ENCODE data around the gene FAM151B. TPM values are rescaled to one million over a fixed set of nuclear protein-coding genes. Genes with fewer than 3 reads are reported as not detected.
A peak's percentile ranks its signal among the peaks of the same experiment; 100 is the strongest.
"Not testable (repeated sequence)": the region's sequence is repeated elsewhere in the genome, so short reads cannot be mapped to it uniquely, and the experiment has no call there.

FAM151B gene, protein sequence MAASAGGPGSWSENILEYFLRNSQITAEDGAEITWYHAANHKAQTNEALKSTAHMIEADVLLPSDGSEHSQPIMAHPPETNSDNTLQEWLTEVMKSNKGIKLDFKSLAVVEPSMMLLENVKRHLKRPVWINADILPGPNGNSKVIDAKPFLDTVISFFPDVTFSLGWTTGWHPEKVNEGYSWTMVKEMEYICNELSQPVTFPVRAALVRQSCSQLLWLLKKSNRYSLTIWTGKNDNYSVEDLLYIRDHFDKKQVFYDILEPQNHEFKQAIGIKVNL
- total RNA-seq: 5.6 TPM

DNA sequence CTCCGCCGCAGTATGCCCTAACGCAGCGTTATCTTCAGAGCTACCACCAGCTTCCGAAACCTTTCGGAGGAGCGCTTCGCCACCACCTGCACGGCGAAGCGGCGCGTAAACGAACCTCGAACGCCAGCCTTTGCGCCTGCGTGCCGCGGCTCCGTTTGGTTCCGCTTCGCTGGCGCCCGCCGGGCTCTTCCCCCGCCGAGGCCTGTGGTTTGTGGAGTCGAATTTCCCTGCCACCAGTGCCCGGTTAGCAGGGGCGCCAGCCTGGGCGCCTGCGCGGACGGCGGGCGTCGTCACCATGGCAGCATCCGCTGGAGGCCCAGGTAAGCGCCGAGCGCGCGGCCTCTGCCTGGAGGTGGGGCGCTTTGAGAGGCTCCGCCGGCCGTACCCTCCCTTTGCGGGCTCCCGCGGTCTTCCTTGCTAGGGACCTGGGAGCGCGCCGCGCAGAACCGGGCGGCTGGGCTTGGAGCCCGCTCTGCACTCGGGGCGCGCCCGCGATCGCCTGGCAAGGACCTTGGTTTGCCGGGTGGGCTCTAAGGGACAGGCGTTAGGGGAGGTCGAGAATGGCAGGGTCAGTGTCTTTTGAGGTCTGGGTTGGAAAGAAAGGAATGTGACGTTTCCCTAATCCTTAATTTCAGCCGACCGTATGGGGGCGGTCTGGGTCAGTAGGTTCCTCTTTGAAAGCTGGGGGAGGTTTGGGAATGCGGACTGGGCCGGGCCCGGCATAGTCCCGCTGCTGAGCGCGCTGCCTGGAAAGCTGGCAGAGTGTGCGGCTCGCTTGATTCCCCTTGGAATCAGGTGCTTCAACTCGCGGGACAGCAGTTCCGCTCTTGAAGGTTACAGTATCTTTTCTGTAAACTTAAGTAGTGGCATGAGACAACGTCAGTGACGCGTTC is at the start of gene FAM151B:
TSS of gene FAM151B (plus strand) at position 272 of the 893 bp plus-strand sequence. CDS start at position 296, 24 bp downstream.
- H3K9me3 ChIP-seq (ENCODE audit: low read depth, low read length): peaks cover 3% of the 10 kb centered on the region
- H3K27me3 ChIP-seq (ENCODE audit: insufficient read depth, low read length): no peaks in the 10 kb centered on the region
- H3K4me3 ChIP-seq (ENCODE audit: low read length): peak within 1 kb of the TSS; percentile 75
- H3K4me1 ChIP-seq (ENCODE audit: insufficient read depth, low read length): peaks cover 20% of the 10 kb centered on the region

DNA sequence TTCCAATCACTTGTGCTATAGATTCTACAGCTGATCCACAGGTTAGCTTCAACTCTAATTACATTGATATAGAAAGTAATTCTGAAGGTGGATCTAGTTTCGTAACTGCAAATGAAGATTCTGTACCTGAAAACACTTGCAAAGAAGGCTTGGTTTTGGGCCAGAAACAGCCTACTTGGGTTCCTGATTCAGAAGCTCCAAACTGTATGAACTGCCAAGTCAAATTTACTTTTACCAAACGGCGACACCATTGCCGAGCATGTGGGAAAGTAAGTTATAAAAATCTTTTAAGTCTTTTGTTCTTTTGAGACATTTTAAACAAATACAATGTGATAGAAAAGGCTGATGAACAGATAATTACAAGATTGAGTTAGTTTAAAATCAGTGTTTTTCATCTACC is 49.2 kb upstream of the FAM151B start:
- no peaks in the 10 kb centered on the region for H3K27me3 ChIP-seq (ENCODE audit: insufficient read depth, low read length)

DNA sequence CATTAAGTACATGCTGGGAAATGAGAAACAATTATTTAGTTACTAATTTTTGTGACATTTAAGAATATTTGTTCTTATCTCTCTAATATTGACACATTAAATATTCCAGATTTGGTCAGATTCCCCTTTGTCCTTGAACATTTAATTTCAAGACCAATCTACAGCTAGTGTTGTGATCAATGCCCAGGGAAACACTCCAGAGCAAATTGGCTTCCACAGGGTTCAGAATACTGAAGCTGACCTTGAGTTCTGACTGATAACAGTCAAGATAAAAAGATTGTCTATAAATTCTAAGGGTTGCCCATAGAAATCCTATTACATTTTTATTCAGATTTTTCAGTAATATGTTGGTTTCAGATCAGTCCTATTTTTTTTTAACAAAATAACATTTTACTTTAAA is 48.7 kb upstream of the FAM151B start:
- Histone ChIP-seq H3K9me3 (ENCODE audit: low read depth, low read length) (no peaks in the 10 kb centered on the region), H3K4me1 (ENCODE audit: insufficient read depth, low read length) (no peaks in the 10 kb centered on the region), H3K4me3 (ENCODE audit: low read length) (no peak overlapping the region), H3K27me3 (ENCODE audit: insufficient read depth, low read length) (no peaks in the 10 kb centered on the region)

More for the DNA sequence above, 49.2 kb upstream of the FAM151B start:
- H3K9me3 ChIP-seq (ENCODE audit: low read depth, low read length): no peaks in the 10 kb centered on the region
- H3K4me1 ChIP-seq (ENCODE audit: insufficient read depth, low read length): no peaks in the 10 kb centered on the region
- no peak overlapping the region for H3K4me3 ChIP-seq (ENCODE audit: low read length)

DNA sequence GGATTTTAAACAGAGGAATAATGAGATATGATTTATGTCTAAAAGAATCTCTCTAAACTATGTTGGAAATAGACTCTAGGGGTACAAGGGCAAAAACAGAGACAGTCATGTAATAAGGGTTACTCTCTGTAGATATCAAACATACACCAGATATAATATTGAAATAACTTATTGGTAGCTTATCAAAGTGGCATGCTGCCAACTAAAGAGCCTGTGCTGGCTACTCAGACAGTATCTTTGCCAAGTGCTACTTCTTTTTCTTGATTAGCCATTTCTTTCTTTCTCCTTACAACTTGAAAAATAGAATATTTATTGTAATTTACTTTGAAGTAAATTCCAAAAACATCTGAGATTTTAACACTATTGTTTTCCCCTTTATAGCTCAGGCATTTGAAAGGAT is 45.2 kb upstream of the FAM151B start:
- Histone ChIP-seq H3K4me3 (ENCODE audit: low read length) (no peak overlapping the region), H3K9me3 (ENCODE audit: low read depth, low read length) (no peaks in the 10 kb centered on the region), H3K4me1 (ENCODE audit: insufficient read depth, low read length) (no peaks in the 10 kb centered on the region), H3K27me3 (ENCODE audit: insufficient read depth, low read length) (no peaks in the 10 kb centered on the region)

DNA sequence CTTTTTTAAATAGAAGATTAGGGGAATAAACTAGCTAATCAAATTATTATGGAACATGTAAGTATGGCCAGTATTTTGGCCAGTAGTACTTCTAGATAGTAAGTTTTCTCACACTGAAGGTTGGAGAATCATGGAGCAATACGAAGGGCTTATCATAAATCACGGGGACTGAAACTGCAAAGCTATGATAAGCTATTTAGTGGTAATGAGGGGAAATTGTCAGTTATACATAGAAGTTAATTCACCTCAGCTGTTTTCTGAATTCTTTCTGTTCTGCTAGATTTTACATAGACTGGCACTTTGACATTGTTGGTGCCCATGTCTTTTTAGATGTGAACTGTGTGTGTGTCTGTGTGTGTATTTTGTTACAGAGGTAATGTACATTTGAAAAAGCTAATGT is 34.5 kb upstream of the FAM151B start:
- Histone ChIP-seq H3K4me3 (ENCODE audit: low read length) (no peak overlapping the region), H3K9me3 (ENCODE audit: low read depth, low read length) (no peaks in the 10 kb centered on the region), H3K4me1 (ENCODE audit: insufficient read depth, low read length) (no peaks in the 10 kb centered on the region), H3K27me3 (ENCODE audit: insufficient read depth, low read length) (no peaks in the 10 kb centered on the region)

DNA sequence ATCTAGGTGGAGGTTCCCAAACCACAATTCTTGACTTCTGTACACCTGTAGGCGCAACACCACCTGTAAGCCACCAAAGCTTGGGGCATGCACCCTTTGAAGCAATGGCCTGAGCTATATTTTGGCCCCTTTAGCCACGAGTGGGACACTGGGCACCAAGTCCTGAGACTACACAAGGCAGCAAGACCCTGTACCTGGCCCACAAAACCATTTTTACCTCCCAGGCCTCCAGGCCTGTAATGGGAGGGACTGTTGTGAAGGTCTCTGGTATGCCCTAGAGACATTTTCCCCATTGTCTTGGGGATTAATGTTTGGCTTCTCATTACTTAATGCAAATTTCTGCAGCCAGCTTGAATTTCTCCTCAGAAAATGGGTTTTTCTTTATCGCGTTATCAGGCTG is 24.6 kb upstream of the FAM151B start:
- no peaks in the 10 kb centered on the region for H3K27me3 ChIP-seq (ENCODE audit: insufficient read depth, low read length)
- H3K9me3 ChIP-seq (ENCODE audit: low read depth, low read length): no peaks in the 10 kb centered on the region
- peaks cover 19% of the 10 kb centered on the region for H3K4me1 ChIP-seq (ENCODE audit: insufficient read depth, low read length)
- H3K4me3 ChIP-seq (ENCODE audit: low read length): no peak overlapping the region

DNA sequence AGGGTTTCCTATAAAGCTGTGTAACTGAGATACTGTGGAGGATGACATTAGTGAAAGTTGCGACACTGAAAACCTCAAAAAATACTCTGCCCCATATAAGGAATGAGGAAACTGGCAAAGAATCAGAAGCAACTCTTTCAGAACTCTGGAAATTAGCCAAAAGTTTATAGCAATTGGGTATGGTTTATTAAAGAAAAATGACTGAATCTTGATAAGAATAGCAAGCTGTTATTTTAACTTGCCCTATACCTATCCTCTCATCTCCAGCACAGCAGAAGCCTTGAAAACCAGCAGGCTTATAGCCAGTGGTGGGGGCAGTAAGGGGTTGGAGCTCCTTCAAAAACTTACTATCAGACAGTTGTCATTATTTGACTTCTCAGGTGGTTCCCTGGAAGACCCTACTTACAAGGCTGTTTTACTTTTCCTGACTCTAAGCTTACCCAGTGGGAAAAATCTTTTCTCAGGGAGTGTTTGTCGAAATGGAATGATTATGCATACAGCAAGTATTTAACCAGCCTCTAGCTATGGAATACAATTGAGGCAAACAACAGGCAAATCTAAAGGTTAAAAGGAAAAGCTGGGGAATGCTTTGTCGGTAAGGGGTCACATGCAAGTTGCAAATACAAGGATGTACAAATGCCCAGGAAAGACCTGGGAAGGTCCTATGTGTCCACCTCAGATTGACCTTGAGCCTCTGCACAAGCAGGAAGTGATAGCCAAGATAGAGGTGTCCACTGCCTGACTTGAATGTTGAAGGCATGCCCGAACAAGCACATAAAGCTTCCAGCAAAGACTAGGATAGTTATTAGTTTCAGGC is 21.0 kb upstream of the FAM151B start:
- Histone ChIP-seq H3K4me1 (ENCODE audit: insufficient read depth, low read length) (peaks cover 19% of the 10 kb centered on the region), H3K4me3 (ENCODE audit: low read length) (no peak overlapping the region), H3K27me3 (ENCODE audit: insufficient read depth, low read length) (no peaks in the 10 kb centered on the region), H3K9me3 (ENCODE audit: low read depth, low read length) (no peaks in the 10 kb centered on the region)

DNA sequence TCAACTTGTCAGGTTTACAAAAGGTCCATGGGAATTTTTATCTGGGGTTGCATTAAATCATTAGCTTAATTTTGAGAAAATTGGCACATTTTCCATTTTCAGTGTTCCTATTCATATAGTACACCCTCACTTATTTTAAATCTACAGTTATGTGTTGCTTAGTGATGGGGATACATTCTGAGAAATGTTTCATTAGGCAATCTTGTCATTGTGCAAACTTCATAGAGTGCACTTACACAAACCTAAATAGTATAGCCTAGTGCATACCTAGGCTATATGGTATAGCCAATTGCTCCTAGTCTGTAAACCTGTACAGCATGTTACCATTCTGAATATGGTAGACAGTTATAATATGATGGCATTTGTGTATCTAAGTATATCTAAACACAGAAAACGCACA is 19.8 kb upstream of the FAM151B start:
- Histone ChIP-seq H3K27me3 (ENCODE audit: insufficient read depth, low read length) (no peaks in the 10 kb centered on the region), H3K9me3 (ENCODE audit: low read depth, low read length) (no peaks in the 10 kb centered on the region), H3K4me1 (ENCODE audit: insufficient read depth, low read length) (peaks cover 19% of the 10 kb centered on the region), H3K4me3 (ENCODE audit: low read length) (no peak overlapping the region)

DNA sequence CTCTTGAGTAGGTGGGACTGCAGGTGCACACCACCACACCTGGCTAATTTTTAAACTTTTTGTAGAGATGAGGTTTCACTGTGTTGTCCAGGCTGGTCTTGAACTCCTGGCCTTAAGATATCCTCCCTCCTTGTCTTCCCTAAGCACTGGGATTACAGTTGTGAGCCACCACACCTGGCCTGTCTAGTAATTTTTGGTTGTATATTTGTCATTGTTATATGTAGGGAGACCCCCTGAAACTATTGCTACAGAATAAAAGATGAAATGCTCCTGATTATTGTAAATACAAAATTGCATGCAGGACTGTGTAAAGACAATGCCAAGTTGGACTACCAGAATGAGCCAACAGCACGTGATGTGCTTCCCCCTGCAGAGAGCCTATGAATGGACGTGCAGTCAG is 17.3 kb upstream of the FAM151B start:
- not testable (repeated sequence) for H3K9me3 ChIP-seq (ENCODE audit: low read depth, low read length); H3K4me3 ChIP-seq (ENCODE audit: low read length); H3K27me3 ChIP-seq (ENCODE audit: insufficient read depth, low read length)
- peaks cover 15% of the 10 kb centered on the region for H3K4me1 ChIP-seq (ENCODE audit: insufficient read depth, low read length)

DNA sequence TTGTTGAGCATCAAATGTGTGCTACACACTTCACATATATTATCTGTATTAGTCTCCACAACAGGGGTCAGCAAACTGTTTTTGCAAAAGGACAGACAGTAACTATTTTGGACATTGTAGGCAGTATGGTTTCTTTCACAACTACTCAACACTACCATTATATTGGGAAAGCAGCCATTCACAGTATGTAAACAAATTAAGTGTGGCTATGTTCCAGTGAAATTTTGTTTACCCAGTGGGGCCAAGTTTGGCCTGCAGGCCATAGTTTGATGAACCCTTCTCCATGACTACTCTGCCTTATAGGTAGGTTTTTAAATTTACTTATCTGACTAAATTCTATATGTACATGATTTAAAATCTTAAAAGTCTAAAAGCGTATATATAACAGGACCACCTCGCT is 13.0 kb upstream of the FAM151B start:
- Histone ChIP-seq H3K4me3 (ENCODE audit: low read length) (no peak overlapping the region), H3K27me3 (ENCODE audit: insufficient read depth, low read length) (no peaks in the 10 kb centered on the region)

DNA sequence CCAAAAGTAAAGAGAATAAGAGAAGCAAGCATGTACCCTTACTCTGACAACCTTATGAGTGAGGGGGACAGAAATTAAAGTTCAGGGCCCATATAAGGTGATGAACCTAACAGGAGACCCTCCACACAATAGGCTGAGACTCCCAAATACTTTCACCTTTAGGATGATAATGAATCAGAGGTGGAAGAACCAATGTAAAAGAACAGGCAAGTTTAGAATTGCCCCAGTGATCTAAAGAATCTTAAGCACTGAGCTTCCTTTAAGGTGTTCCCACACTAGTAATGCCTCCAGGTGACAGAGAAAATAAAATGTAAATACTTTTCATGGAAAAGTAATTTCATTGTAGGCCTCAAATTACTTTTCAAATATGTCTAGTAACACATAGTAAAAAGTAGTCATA is 8.2 kb upstream of the FAM151B start:
- Histone ChIP-seq H3K27me3 (ENCODE audit: insufficient read depth, low read length) (no peaks in the 10 kb centered on the region), H3K4me1 (ENCODE audit: insufficient read depth, low read length) (no peaks in the 10 kb centered on the region), H3K9me3 (ENCODE audit: low read depth, low read length) (peaks cover 13% of the 10 kb centered on the region), H3K4me3 (ENCODE audit: low read length) (no peak overlapping the region)

More for the DNA sequence above, 13.0 kb upstream of the FAM151B start:
- H3K9me3 ChIP-seq (ENCODE audit: low read depth, low read length): no peaks in the 10 kb centered on the region
- H3K4me1 ChIP-seq (ENCODE audit: insufficient read depth, low read length): no peaks in the 10 kb centered on the region

DNA sequence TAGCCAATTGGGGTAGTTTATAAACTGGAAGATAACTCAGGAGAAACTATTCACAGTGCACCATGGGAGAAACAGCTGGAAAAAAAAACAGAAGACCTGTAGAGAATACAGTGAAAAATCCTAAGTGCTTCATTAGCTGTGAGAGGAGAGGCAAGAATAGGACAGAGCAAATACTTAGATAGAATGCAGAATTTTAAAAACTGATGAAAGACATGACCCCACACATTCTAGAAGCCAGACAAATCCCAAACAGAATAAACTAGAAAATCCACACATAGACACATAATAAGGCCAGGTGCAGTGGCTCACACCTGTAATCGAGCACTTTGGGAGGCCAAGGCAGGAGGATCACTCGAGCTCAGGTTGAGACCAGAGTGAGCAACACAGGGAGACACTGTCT is 7.5 kb upstream of the FAM151B start:
- H3K4me1 ChIP-seq (ENCODE audit: insufficient read depth, low read length): no peaks in the 10 kb centered on the region
- no peak overlapping the region for H3K4me3 ChIP-seq (ENCODE audit: low read length)
- H3K9me3 ChIP-seq (ENCODE audit: low read depth, low read length): peaks cover 13% of the 10 kb centered on the region
- no peaks in the 10 kb centered on the region for H3K27me3 ChIP-seq (ENCODE audit: insufficient read depth, low read length)

DNA sequence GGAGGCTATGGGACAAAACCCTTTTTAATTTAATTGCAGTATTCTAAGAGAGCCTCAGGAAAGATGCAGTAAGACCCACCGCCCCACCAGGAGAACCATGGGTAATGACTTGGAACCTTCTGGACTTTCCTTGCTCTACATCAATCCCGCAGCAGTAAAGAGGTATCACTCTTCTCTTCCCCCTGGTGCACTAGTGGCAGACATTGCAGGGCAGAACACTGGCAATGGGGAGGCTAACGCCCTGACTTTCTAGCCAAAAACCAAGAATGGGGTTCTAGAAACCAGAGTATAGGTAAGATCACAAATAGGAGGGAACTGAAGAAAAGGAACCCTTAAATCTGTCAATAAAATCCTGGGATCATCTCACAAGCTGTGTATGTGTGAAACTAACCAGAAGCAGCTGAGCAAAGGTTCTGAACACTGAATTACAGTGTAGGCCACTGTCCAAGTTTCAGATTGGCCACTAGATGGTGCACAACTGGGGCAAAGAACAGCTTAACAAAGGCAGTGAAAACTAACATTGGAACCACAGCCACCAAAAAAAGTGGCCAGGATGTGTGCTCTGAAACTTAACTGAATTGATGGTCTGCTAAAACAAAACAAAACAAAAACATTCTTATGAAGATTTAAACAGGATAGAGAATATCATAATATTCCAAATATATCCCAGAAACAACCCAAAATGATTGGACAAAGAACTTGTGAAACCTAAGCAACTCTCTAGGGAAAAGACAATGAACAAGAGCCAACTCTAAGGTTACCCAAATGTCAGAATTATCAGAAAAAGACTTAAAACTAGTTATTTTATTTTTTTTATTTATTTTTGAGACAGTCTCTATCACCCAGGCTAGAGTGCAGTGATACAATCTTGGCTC is 6.6 kb upstream of the FAM151B start:
- Histone ChIP-seq H3K4me1 (ENCODE audit: insufficient read depth, low read length) (no peaks in the 10 kb centered on the region), H3K4me3 (ENCODE audit: low read length) (no peak overlapping the region), H3K9me3 (ENCODE audit: low read depth, low read length) (peaks cover 13% of the 10 kb centered on the region), H3K27me3 (ENCODE audit: insufficient read depth, low read length) (no peaks in the 10 kb centered on the region)

DNA sequence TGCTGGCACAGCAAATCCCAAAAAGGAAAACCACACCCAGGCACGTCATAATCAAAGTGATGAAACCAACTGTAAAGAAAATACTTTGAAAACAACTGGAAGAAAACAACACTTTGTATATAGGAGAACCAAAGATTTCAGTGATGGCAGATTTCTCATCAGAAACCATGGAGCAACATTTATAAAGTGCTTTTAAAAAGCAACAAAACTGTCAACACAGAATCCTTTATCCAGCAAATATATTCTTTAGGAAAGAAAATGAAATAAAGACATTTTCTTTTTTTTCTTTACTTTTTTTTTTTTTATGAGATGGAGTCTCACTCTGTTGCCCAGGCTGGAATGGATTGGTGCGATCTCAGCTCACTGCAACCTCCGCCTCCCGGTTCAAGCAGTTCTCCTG is 5.3 kb upstream of the FAM151B start:
- peaks cover 13% of the 10 kb centered on the region for H3K9me3 ChIP-seq (ENCODE audit: low read depth, low read length)
- H3K27me3 ChIP-seq (ENCODE audit: insufficient read depth, low read length): no peaks in the 10 kb centered on the region
- peaks cover 8% of the 10 kb centered on the region for H3K4me1 ChIP-seq (ENCODE audit: insufficient read depth, low read length)
- H3K4me3 ChIP-seq (ENCODE audit: low read length): no peak overlapping the region
